ENCODE data around the gene PRRT1. TPM values are rescaled to one million over a fixed set of nuclear protein-coding genes. Genes with fewer than 3 reads are reported as not detected.

The PRRT1 gene
- total and polyA plus RNA-seq, 12 donors: 0.17 to 2.9 (median 0.69) TPM

DNA sequence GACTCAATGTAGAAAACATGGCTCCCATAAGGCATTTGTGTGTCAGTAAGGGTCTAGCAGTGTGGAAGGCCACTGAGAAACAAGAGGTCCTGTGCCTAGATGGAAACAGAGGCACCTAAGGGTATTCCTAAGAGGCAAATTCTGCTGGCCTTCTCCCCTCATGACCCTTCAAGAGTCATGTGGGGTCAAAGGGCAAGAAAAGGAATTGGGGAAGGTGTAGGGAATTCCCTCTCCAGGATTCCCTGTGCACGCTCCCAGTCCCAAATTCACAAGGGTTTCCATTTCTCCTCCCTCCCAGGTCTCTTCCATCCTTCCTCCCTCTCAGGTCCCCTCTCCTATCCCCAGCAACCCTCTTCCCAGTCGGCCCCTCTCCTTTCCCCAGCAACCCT is 23.6 kb upstream of the PRRT1 start:
- TF ChIP-seq, protein P1, sequence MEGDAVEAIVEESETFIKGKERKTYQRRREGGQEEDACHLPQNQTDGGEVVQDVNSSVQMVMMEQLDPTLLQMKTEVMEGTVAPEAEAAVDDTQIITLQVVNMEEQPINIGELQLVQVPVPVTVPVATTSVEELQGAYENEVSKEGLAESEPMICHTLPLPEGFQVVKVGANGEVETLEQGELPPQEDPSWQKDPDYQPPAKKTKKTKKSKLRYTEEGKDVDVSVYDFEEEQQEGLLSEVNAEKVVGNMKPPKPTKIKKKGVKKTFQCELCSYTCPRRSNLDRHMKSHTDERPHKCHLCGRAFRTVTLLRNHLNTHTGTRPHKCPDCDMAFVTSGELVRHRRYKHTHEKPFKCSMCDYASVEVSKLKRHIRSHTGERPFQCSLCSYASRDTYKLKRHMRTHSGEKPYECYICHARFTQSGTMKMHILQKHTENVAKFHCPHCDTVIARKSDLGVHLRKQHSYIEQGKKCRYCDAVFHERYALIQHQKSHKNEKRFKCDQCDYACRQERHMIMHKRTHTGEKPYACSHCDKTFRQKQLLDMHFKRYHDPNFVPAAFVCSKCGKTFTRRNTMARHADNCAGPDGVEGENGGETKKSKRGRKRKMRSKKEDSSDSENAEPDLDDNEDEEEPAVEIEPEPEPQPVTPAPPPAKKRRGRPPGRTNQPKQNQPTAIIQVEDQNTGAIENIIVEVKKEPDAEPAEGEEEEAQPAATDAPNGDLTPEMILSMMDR (IDR thresholded peaks at IDR 0.05): no peak
- peaks cover 8 to 61% (median 40%) of the 10 kb centered on the region in 9 donors for H3K4me1 ChIP-seq
- 4 to 9% methylated on average over 2 of the region's 2 CpGs for whole genome bisulfite sequencing, 2 donors

DNA sequence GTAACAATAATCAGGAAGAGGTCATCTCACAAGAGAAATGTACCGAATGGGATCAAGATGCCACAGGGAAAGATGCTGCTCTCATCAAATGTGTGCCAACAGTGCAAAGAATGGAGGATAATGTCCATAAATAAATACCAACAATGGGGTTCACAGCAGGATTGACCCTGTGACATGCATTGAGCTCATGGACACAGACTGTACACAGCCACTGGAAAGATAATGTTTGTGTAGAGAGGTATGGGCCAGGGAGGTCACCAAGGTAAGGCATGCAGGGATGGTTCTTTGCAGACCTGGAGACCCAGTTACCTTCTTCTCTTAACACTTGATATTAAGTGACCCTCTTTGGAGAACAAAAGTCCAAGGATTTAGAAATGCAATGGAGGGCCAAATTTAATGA is 22.7 kb upstream of the PRRT1 start:
- Histone ChIP-seq H3K4me3 (peak overlapping the region in 2 of 10 donors; percentile 67 to 90), H3K4me1 (peaks cover 2 to 52% (median 32%) of the 10 kb centered on the region in 9 donors), H3K36me3 (peaks cover 0 to 19% (median 5%) of the 10 kb centered on the region in 9 donors), H3K27me3 (no peaks in the 10 kb centered on the region), H3K27ac (no peak overlapping the region), H3K9me3 (no peaks in the 10 kb centered on the region)
- 75 to 94% methylated on average over 1 of the region's 1 CpG for WGBS, 2 donors
- DNase-seq (no peak), ATAC-seq (no peak)
- intact Hi-C loops (cut with DNase I): loop anchor here in 4 of 10 donors (10.0 kb wide), 2 partner anchors 50 to 1030 kb away; partner anchors contain the start of genes ATF6B (in 3 of the 4), HSD17B8 (in 1 of the 4), RING1 (in 1 of the 4) and RXRB (in 1 of the 4)
- TF ChIP-seq, protein P1 (IDR thresholded peaks at IDR 0.05): no peak

More for the DNA sequence above, 23.6 kb upstream of the PRRT1 start:
- intact Hi-C loops (cut with DNase I): loop anchor here in 4 of 10 donors (10.0 kb wide), 2 partner anchors 51 to 1029 kb away; partner anchors contain the start of genes ATF6B (in 3 of the 4), HSD17B8 (in 1 of the 4), RING1 (in 1 of the 4) and RXRB (in 1 of the 4)
- no peaks in the 10 kb centered on the region for H3K27me3 ChIP-seq
- H3K4me3 ChIP-seq: peak overlapping the region; percentile 63 to 93 (median 86)
- DNase-seq: no peak
- no peak for ATAC-seq
- peaks cover 0 to 19% (median 5%) of the 10 kb centered on the region in 9 donors for H3K36me3 ChIP-seq
- no peaks in the 10 kb centered on the region for H3K9me3 ChIP-seq
- H3K27ac ChIP-seq: peak overlapping the region; percentile 70 to 98 (median 94)

DNA sequence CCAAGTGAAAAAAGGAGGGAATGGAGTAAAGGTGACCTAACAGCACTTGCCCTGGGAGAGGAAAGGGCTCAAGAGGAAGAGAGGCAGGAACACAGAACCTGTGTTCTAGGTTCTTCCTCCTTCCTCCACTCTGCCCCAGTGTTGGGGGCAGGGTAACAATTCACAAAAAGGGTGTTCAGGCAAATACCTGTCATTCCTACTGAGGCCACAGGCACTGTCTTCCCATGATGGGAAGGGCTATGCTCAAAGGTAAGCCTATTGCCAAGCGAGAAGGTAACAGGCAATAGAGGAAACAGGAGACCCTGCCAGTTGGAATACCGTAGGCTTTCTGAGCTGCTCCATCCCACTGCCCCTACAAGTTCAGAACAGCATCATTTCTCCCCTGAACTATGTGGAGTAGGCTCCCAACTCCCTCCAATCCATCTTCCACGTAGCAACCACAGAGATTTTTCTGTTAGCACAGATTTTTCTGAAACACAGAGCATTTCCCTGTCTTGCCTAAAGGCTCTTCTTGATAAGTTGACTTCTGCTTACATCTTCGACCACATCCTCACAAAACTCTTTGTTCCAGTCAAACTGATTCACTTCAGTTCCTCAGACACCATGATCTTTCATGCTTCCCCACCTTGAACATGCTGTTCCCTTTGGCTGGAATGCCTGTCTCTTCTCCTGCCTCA is 21.4 kb upstream of the PRRT1 start:
- WGBS, 2 donors: 78 to 82% methylated on average over 4 of the region's 4 CpGs
- Histone ChIP-seq H3K27me3 (no peaks in the 10 kb centered on the region), H3K4me3 (no peak overlapping the region), H3K4me1 (peaks cover 0 to 43% (median 23%) of the 10 kb centered on the region in 9 donors), H3K27ac (peak overlapping the region in 1 of 10 donors; percentile 6), H3K36me3 (peaks cover 0 to 31% (median 11%) of the 10 kb centered on the region in 9 donors), H3K9me3 (no peaks in the 10 kb centered on the region)
- ATAC-seq: no peak
- DNase-seq: no peak
- TF ChIP-seq, protein P1 (IDR thresholded peaks at IDR 0.05): no peak
- intact Hi-C loops (cut with DNase I): loop anchor here in 4 of 10 donors (10.0 kb wide), 2 partner anchors 48 to 1032 kb away; partner anchors contain the start of genes ATF6B (in 3 of the 4), HSD17B8 (in 1 of the 4), RING1 (in 1 of the 4) and RXRB (in 1 of the 4)

DNA sequence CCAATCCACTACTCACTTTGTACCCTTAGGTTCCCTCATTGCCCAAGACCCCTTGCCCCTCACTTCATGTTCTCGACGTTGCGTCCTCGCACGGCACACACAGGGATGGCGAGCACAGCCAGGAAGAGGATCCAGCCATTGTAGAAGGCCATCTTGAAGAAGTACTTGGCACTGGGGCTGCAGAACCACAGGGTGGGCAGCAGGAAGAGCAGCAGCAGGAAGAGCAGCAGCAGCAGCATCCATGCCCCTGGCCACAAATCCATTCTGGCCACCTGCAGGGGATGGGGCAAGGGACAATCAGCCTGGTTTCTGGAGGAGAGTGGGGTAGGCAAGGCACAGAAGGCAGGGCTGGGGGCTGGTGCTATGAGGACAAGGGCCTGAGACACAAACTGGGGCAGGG is 19.5 kb upstream of the PRRT1 start:
- H3K36me3 ChIP-seq: peaks cover 0 to 51% (median 17%) of the 10 kb centered on the region in 9 donors
- no peak for DNase-seq
- intact Hi-C loops (cut with DNase I): loop anchor here in 4 of 10 donors (10.0 kb wide), 2 partner anchors 46 to 1034 kb away; partner anchors contain the start of genes ATF6B (in 3 of the 4), HSD17B8 (in 1 of the 4), RING1 (in 1 of the 4) and RXRB (in 1 of the 4)

More for the DNA sequence above, 19.5 kb upstream of the PRRT1 start:
- H3K9me3 ChIP-seq: no peaks in the 10 kb centered on the region
- H3K4me1 ChIP-seq: peaks cover 0 to 29% (median 12%) of the 10 kb centered on the region in 9 donors
- no peak for ATAC-seq
- H3K27me3 ChIP-seq: no peaks in the 10 kb centered on the region
- TF ChIP-seq, protein P1 (IDR thresholded peaks at IDR 0.05): no peak
- 94 to 95% methylated on average over 6 of the region's 6 CpGs for WGBS, 2 donors
- no peak overlapping the region for H3K4me3 ChIP-seq
- H3K27ac ChIP-seq: no peak overlapping the region
